ENCODE data around the gene EFHC1. TPM values are rescaled to one million over a fixed set of nuclear protein-coding genes. Genes with fewer than 3 reads are reported as not detected.

The EFHC1 gene
- total RNA-seq, 2 experiments from 2014 or later: 3.4 to 4.8 TPM

DNA sequence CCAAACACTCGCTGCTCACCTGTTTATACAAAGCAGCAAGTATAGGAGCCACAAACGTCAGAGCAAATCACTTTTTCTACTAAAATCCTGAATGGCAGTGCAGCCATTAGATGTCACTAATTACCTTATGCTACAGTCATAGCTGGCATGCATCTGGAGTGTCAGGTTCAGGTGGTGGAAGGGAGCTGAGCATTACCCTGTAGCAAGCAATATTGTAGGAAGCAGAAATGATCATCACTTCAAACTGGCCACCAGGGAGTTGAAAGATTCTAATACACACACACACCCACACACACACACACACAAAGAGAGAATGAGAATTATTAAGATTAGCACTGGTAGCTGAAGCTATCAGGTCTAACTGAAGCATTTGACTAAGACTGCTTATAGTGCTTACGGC lies 75.8 kb downstream of the EFHC1 start:
- Histone ChIP-seq H3K9me3 (ENCODE audit: control insufficient read depth in 1 of 2, insufficient read depth in 1 of 2, low read length in 2 of 2) (no peaks in the 10 kb centered on the region), H3K4me3 (ENCODE audit: low read length) (no peak overlapping the region), H3K27ac (ENCODE audit: low read depth in 1 of 2, low read length in 2 of 2) (no peak overlapping the region), H3K4me1 (ENCODE audit: insufficient read depth, low read length) (no peaks in the 10 kb centered on the region), H3K27me3 (ENCODE audit: control insufficient read depth in 1 of 2, insufficient read depth in 2 of 2, low read length in 2 of 2) (no peaks in the 10 kb centered on the region), H3K36me3 (ENCODE audit: insufficient read depth, low read length) (no peaks in the 10 kb centered on the region)
- no peak overlapping the region for H3K27ac Mint-ChIP-seq
- ATAC-seq (ENCODE audit: poor library complexity) (no peak), DNase-seq (no peak)
- ChIA-PET POLR2A (no interaction called here), CTCF (no interaction called here)
- intact Hi-C loops (cut with DNase I, micrococcal nuclease): no loop called here
- TF ChIP-seq, protein P1, sequence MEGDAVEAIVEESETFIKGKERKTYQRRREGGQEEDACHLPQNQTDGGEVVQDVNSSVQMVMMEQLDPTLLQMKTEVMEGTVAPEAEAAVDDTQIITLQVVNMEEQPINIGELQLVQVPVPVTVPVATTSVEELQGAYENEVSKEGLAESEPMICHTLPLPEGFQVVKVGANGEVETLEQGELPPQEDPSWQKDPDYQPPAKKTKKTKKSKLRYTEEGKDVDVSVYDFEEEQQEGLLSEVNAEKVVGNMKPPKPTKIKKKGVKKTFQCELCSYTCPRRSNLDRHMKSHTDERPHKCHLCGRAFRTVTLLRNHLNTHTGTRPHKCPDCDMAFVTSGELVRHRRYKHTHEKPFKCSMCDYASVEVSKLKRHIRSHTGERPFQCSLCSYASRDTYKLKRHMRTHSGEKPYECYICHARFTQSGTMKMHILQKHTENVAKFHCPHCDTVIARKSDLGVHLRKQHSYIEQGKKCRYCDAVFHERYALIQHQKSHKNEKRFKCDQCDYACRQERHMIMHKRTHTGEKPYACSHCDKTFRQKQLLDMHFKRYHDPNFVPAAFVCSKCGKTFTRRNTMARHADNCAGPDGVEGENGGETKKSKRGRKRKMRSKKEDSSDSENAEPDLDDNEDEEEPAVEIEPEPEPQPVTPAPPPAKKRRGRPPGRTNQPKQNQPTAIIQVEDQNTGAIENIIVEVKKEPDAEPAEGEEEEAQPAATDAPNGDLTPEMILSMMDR (IDR thresholded peaks at IDR 0.05): no peak
- H3K9me3 Mint-ChIP-seq: no peaks in the 10 kb centered on the region
- H3K4me1 Mint-ChIP-seq (ENCODE audit: low read depth): no peaks in the 10 kb centered on the region
- H3K4me3 Mint-ChIP-seq: no peak overlapping the region
- no peaks in the 10 kb centered on the region for H3K36me3 Mint-ChIP-seq (ENCODE audit: low read depth)
- no peaks in the 10 kb centered on the region for H3K27me3 Mint-ChIP-seq

DNA sequence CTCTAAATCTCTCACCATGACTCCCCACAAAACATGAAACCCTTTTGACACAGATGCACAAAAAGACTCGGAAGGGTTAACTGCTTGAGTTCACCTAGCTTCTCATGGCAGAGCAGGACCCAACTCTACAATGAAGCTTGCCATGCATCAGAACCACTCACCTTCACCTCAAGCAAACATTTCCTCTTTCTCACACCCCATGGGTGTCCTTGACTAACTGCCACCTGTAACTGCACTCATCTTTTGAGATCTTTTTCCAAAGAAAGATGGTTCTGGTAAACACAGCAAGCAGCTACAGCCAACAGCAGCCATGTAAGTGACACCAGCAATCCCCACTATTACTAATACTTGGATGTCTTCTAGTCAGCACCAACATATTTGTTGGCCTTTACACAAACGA lies 76.5 kb downstream of the EFHC1 start:
- ChIA-PET CTCF (no interaction called here), POLR2A (no interaction called here)
- Histone ChIP-seq H3K36me3 (ENCODE audit: insufficient read depth, low read length) (no peaks in the 10 kb centered on the region), H3K27ac (ENCODE audit: low read depth in 1 of 2, low read length in 2 of 2) (no peak overlapping the region), H3K9me3 (ENCODE audit: control insufficient read depth in 1 of 2, insufficient read depth in 1 of 2, low read length in 2 of 2) (no peaks in the 10 kb centered on the region), H3K4me1 (ENCODE audit: insufficient read depth, low read length) (no peaks in the 10 kb centered on the region), H3K27me3 (ENCODE audit: control insufficient read depth in 1 of 2, insufficient read depth in 2 of 2, low read length in 2 of 2) (no peaks in the 10 kb centered on the region), H3K4me3 (ENCODE audit: low read length) (no peak overlapping the region)
- Mint-ChIP-seq H3K36me3 (ENCODE audit: low read depth) (no peaks in the 10 kb centered on the region), H3K4me1 (ENCODE audit: low read depth) (no peaks in the 10 kb centered on the region), H3K27me3 (no peaks in the 10 kb centered on the region), H3K27ac (no peak overlapping the region), H3K4me3 (no peak overlapping the region), H3K9me3 (no peaks in the 10 kb centered on the region)
- no peak for ATAC-seq (ENCODE audit: poor library complexity)
- intact Hi-C loops (cut with DNase I, micrococcal nuclease): no loop called here
- no peak for DNase-seq
- TF ChIP-seq, protein P1 (IDR thresholded peaks at IDR 0.05): no peak

DNA sequence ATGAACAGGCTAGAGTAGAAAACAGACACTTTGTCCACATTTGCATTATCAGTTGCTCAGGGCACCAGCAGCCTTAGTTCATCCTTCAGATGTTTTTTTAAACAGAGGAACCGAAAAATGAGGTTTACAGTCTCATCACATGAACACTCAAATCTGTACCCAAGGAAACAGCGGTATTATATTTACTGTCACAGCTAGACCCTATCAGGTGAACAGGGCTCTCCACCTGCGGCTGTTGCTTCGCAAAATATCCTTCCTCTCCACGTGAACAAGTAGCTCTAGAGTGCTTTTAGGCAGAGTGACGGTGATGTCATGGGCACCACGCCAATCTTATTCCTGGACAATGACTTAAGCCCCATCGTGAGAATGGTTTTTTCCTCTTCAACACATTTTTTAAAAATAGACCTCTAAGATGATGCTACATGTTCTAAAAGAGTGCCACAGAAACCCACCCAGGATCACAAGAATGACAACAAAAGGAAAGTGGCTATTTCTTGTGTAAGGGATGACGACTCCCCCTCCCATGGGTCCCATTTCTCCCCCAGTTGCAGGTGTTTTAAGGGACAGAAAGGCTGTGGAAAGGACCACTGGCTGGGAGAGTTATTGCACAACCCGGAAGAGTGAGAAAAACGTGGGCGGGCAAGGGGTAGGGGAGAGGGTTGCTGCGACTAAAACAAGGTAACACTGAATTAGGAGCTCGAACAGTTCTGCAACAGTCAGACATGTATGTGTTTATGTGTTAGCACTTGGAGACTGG lies 77.7 kb downstream of the EFHC1 start:
- Mint-ChIP-seq H3K27me3 (no peaks in the 10 kb centered on the region), H3K9me3 (no peaks in the 10 kb centered on the region), H3K36me3 (ENCODE audit: low read depth) (peaks cover 5% of the 10 kb centered on the region), H3K4me1 (ENCODE audit: low read depth) (no peaks in the 10 kb centered on the region), H3K4me3 (no peak overlapping the region), H3K27ac (no peak overlapping the region)
- TF ChIP-seq, protein P1 (IDR thresholded peaks at IDR 0.05): no peak
- Histone ChIP-seq H3K9me3 (ENCODE audit: control insufficient read depth in 1 of 2, insufficient read depth in 1 of 2, low read length in 2 of 2) (no peaks in the 10 kb centered on the region), H3K27ac (ENCODE audit: low read depth in 1 of 2, low read length in 2 of 2) (no peak overlapping the region), H3K4me3 (ENCODE audit: low read length) (no peak overlapping the region), H3K4me1 (ENCODE audit: insufficient read depth, low read length) (no peaks in the 10 kb centered on the region), H3K27me3 (ENCODE audit: control insufficient read depth in 1 of 2, insufficient read depth in 2 of 2, low read length in 2 of 2) (no peaks in the 10 kb centered on the region), H3K36me3 (ENCODE audit: insufficient read depth, low read length) (peaks cover under 1% of the 10 kb centered on the region)
- intact Hi-C loops (cut with DNase I, micrococcal nuclease): no loop called here
- POLR2A ChIA-PET: no interaction called here
- DNase-seq (no peak), ATAC-seq (ENCODE audit: poor library complexity) (no peak)
- CTCF ChIA-PET: no interaction called here
